Right renal cortex interstitium (tissue), 3 donors: ENCODE measurements around the gene KDM4B. TPM values are rescaled to one million over a fixed set of nuclear protein-coding genes. Genes with fewer than 3 reads are reported as not detected.
"Not testable (repeated sequence)": the region's sequence is repeated elsewhere in the genome, so short reads cannot be mapped to it uniquely, and the experiment has no call there.

Experiments
- DNase-seq, 3 donors: peaks; one replicate each; pipeline ENCODE4 v3.0.0-alpha.2; 2013; ENCODE audit warnings: low read depth in 3 of 3, low spot score in 2 of 3
- polyA plus RNA-seq, 3 donors: library from polyadenylated mRNA; unstranded; fragments of 120-200 nt; gene quantifications; one replicate each; pipeline ENCODE4 v1.2.1, GENCODE V29; 2013; ENCODE audit not compliant: insufficient read length in 3 of 3

KDM4B gene
- polyA plus RNA-seq, result 10 to 100 TPM; 17.9 to 18.3 (median 18.2) TPM

DNA sequence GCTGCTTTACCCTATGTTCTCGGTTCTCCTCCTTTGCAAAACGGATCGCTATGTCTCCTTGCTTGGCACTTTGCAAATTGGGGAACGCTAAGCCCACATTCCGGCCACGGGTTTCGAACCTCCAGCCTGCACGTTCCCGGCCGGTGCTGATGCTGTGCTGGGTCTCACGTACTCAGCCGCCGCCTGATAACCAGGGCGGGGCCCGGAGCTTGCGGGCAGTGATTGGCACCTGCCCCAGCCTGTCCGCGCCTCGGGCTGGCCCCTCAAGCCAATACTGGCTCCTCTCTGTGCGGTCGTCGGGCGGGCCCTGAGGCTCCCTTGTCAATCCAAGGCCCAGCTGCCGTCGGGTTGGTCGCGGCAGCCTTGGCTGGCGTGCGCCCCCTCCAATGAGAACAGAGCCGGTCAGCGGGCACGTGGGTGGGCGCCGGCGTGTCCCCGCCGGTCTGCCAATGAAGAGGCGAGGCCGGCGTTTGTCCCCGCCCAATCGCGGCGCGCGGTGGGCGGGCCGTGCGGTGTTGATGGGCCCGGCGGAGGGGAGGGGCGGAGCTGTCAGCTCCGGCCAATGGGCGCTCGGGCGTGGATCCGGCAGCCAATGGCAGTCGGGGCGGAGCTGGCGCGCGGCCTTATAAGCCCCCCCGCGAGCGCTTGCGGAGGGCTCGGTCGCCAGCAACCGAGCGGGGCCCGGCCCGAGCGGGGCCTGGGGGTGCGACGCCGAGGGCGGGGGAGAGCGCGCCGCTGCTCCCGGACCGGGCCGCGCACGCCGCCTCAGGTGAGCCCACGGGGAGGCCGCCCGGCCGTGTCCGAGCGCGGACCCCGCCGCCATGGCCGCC is at the start of gene KDM4B:
TSS of gene KDM4B (plus strand) at position 652 of the 830 bp plus-strand sequence. CDS start 63,778 bp downstream, outside the sequence.
- DNase-seq, result peak; percentile 90 to 97 (median 96)

DNA sequence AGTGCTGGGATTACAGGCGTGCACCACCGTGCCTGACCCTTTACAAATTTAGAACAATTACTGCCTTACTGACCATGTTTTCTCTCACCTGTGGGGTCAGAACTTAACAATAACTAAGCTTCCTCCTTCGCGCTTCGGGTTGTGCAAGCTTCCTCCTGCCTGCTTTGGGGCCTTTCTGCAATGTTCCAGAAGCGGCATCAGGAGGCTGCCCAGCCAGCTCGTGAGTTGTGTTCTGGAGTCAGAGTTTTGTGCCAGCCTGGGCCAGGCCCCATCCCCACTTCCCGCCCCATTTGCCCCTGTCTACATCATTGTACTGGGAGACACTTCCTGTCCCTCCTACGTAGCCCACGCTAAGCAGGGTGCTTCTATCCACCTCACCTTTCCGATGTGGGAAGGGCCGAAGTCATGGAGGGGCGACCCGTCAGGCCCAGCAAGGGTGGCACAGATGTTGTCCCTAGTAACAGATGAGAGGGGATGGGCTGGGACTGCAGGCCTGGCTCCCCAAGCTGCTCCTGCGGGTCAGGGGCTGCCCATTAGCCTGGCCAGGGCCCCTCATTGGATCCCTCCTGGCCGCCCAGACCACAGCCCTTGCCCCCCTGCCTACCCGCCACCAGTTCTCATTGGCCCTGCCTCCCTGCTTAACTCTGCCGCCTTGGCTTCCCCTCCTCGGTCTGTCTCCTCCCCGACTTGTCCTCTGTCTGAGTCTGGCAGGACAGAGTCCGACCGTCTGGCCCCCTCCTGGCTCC is 46.2 kb upstream of the KDM4B start:
- DNase-seq, result no peak

DNA sequence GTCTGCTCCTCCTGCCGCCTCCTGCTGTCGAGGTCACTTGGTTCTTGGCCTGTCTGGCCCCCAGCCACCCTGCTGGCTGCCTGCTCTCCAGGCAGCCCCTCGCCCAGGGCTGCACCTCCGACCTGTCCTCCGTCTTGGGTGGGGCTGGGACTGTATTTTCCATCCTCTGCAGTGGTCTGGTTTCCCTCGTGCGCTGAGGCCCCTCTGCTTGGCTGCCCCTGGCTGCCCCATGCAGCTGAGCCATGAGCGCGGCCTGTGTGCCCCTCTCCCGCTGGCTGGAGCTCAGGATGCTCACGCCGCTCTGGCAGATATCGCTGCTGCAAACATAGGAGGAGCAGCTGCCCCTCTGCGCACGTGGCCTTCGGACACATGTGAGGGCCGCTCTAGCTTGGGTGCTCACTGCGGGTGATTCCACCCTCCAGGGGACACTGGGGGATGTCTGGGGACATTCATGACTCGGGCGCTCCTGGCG is 45.6 kb upstream of the KDM4B start:
- DNase-seq, result no peak

DNA sequence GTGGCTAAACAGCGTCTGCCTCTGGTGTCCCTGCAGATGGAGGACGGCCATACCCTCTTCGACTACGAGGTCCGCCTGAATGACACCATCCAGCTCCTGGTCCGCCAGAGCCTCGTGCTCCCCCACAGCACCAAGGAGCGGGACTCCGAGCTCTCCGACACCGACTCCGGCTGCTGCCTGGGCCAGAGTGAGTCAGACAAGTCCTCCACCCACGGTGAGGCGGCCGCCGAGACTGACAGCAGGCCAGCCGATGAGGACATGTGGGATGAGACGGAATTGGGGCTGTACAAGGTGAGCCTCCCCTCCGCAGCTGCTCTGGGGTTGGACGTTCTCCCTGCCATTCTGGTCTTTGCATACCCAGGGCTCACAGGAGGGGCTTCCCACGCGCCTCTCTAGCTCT is 39.7 kb upstream of the KDM4B start:
- DNase-seq, result no peak

DNA sequence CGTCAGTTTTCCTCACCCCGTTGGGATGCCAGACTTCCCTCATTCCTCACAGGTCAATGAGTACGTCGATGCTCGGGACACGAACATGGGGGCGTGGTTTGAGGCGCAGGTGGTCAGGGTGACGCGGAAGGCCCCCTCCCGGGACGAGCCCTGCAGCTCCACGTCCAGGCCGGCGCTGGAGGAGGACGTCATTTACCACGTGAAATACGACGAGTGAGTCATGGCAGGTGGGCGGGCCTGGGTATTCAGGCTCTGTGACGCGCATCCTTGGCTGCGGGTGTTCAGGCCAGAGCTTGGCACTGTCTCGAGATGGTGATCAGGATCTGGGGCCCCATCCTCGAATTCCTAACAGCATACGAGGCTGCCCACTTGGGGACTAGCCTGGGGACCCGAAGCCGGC is 38.2 kb upstream of the KDM4B start:
- DNase-seq, result no peak

DNA sequence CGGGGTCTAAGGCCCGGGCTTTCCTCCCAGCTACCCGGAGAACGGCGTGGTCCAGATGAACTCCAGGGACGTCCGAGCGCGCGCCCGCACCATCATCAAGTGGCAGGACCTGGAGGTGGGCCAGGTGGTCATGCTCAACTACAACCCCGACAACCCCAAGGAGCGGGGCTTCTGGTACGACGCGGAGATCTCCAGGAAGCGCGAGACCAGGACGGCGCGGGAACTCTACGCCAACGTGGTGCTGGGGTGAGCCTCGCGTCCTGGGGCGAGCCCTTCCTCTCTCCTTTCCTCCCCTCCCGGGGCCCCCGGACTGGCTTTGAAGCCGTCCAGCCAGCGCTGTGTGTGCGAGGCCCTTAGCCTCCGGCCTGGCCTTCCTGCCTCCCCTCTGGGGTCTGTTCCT is 36.2 kb upstream of the KDM4B start:
- DNase-seq, result no peak

DNA sequence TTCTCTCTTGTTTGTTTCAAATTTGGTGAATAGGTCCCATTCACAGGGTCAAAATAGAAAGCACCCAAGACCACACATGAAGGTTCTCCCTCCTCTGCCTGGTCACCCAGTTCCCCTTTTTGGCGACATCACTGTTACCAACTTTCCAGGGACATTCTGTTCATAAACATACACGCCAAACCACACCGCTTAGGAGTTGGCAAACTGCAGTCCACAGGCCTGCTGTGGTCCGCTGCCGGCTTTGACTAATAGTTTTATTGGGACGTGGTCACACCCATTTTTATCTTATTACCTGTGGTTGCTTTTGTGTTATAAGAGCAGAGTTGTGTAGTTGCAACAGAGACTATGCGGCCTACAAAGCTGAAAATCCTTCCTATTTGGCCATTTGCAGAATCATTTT is 35.4 kb upstream of the KDM4B start:
- no peak for DNase-seq

DNA sequence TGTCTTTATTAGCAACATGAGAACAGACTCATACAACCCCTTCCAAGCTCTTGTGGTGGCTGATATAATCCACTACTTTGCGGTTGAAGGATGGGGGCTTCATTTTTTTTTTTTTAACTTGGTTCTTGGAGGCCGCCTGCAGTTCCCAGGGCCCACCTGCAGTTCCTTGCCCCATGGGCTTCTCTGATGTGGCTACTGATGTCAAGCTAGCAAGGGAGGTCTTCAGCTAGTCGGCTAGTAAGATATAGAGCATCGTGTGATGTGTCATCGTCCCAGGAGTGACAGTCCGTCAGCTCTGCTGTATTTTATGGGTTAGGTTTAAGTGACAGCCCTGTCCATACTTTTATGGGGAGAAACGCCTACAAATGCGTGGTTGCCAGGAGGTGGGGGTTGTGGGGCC is 33.5 kb upstream of the KDM4B start:
- DNase-seq, result no peak

DNA sequence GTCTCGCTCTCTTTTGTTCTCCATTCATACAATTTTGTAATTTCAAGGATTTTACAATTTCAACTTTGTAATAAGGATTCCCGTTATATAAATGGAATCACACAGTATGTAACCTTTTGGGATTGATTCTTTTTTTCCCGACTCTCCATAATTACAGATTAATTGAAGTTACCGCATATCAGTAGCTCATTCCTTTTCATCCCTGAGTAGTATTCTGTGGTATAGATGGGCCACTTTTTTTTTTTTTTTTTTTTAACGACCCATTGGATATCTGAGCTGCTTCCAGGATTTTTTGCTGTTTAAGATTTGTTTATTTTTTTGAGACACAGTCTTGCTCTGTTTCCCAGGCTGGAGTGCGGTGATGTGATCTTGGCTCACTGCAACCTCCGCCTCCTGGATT is 31.9 kb upstream of the KDM4B start:
- no peak for DNase-seq

DNA sequence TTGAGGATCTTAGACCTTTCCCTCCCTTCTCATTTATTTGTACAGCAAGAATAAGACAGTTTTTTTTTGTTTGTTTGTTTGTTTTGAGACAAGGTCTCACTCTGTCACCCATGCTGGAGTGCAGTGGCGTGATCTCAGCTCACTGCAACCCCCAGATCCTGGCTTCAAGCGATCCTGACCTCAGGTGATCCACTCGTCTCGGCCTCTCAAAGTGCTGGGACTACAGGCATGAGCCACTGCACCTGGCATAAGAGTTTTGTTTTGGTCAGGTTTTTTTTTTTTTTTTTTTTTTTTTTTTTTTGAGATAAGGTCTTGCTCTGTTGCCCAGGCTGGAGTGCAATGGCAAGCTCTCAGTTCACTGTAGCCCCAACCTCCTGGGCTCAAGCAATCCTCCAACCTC is 30.5 kb upstream of the KDM4B start:
- DNase-seq, result not testable (repeated sequence)

DNA sequence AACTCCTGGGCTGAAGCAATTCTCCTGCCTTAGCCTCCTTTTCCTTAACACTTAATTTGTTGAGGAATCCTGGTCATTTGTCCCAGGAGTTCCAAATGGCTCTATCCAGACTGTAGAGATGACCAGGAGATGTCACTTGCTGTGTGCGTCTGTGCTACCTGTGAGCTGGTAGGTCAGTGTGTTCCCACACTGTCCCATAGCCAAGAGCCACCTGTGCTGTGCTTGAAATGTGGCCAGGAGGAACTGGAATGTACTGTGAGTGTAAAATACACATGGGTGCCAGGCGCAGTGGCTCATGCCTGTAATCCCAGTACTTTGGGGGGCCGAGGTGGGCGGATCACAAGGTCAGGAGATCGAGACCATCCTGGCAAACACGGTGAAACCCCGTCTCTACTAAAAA is 29.4 kb upstream of the KDM4B start:
- no peak for DNase-seq

DNA sequence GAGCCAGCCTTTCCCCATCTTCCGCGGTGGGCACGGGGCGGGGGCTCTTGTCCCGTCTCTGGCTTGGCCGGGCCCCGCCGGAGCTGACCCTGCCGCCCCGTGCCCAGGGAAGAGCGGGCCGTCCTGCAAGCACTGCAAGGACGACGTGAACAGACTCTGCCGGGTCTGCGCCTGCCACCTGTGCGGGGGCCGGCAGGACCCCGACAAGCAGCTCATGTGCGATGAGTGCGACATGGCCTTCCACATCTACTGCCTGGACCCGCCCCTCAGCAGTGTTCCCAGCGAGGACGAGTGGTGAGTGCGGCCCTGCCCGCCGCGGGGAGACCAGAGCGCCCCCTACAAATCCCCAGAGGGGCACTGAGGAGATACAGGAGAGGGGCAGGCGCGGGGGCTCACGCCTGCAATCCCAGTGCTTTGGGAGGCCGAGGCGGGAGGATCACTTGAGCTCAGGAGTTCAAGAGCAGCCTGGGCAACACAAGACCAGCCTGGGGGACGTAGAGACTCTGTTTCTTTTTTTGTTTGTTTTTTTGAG is 27.2 kb upstream of the KDM4B start:
- DNase-seq, result not testable (repeated sequence)

DNA sequence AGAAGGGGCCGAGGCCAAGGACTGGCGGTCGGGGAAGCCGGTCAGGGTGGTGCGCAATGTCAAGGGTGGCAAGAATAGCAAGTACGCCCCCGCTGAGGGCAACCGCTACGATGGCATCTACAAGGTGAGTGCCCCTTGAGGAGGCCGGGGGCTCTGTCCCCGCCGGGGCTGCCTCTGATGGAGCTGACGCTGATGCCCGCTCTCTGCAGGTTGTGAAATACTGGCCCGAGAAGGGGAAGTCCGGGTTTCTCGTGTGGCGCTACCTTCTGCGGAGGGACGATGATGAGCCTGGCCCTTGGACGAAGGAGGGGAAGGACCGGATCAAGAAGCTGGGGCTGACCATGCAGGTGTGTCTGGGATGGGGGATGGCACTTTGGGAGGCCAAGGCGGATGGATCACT is 18.3 kb upstream of the KDM4B start:
- not testable (repeated sequence) for DNase-seq

DNA sequence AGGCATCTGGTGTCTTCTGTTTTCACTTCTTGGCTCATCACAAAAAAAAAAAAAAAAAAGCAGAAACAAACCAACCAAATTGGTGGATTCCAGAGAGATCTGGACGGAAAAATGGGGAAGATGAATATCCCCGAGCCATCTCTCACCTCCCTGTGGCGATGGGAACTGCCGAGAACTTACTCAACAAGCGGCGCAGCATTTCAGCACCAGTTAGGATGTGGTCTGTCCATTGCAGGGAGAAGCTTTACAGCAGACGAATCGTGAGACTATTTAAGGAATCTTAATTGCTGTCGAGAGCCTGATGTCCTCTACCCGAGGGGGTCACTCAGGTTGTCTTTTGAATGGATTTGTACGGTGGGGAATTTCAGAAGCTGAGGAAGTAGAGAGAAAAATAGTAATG is 17.3 kb upstream of the KDM4B start:
- DNase-seq, result no peak

DNA sequence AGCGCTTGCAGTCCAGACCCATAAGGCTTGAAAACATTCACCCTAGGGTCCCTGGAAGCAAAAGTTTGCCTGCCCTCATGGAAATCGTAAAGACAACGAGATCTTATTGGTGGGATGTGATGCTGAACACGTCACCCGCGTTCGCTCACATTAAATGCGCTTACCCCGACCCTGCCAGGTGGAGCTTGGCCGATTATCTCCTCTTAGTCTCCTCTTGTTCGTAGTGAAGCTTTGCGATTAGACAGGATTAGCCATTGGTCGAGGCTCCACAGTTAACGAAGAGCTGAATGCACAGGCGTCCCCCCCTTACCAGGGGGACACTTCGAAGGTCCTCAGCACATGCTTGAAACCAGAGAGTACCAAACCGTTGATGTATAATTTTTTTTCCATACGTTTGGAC is 16.0 kb upstream of the KDM4B start:
- no peak for DNase-seq

DNA sequence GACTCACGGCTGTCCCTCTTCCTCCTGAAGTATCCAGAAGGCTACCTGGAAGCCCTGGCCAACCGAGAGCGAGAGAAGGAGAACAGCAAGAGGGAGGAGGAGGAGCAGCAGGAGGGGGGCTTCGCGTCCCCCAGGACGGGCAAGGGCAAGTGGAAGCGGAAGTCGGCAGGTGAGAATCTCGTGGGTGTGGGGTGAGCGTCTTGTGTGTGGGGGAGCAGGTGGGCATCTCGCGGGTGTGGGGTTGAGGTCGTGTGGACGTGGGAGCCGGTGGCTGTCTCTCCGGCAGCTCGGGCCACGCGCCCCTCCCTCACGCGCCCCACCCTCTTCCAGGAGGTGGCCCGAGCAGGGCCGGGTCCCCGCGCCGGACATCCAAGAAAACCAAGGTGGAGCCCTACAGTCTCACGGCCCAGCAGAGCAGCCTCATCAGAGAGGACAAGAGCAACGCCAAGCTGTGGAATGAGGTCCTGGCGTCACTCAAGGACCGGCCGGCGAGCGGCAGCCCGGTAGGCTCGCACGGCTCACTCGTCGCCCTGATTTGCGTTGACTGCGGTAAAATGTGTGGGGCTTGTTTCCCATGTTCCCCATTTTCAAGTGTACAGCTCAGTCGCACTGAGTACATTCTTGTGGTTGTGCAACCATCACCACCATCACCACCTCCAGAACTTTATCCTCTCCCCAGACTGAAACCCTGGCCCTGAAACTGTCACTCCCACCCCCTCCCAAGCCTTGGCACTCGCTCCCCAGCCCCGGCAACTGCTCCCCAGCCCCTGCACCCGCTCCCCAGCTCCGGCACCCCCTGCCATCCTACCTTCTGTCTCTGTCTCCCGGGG is 14.4 kb upstream of the KDM4B start:
- DNase-seq, result not testable (repeated sequence)

DNA sequence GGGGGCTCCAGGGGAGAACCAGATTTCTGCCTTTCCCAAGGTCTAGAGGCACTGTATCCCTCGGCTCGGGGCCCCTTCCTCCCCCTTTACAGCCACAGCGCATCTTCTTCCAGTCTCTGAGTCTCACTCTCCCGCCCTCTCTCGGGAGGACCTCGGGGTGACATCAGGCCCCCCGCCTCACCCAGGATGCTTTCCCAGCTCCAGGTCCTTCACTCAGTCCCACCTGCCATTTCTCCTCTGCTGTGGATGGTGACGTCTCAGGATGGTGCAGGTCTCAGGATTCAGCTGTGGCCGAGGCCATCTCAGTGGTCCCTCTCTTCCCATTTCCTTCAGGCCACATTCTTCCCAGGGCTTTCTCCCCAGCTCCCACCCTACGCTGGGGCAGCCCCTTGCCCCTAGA is 13.6 kb upstream of the KDM4B start:
- no peak for DNase-seq

DNA sequence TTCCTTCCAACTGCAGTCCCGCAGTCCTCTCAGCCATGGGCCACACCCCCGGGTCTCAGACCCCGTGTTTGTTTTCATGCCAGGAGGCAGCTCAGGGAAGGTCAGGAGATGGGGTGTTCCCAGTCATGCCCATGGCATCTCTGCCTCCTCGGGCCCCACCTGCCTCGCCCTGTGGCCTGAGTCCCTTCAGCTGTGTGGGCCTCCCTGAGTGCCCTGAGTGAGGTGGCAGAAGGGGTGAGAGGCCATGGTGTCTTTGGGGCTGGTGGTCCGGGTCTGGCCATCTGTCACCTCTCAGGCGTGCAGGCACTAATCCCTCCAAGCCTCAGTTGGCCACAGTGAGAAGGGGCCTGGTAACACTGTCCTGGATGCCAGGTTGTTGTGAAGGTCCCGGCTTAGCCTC is 10.9 kb upstream of the KDM4B start:
- DNase-seq, result no peak

DNA sequence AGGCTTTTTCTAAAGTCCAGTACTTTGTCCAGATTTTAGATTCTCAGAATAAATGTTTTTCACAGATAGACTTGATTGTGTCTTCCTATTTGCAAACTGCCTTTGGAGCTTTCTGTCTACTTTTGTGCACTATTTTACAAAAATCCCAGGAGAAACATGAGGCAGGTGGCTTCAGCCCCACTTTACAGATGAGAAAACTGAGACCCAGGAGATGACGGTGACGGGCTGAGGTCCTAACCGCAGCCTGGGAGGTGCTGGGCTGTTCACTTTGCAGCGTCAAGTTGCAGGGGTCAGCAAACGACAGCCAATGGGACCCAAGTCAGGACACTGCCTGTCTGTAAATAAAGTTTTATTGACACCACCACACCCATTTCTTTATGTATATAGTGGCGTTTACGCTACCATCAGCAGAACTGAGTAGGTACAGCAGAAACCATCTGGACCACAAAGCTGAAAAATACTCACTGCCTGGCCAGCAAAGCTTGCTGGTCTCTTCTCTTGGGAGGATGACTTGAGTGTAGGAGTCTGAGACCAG is 6.8 kb upstream of the KDM4B start:
- DNase-seq, result no peak

DNA sequence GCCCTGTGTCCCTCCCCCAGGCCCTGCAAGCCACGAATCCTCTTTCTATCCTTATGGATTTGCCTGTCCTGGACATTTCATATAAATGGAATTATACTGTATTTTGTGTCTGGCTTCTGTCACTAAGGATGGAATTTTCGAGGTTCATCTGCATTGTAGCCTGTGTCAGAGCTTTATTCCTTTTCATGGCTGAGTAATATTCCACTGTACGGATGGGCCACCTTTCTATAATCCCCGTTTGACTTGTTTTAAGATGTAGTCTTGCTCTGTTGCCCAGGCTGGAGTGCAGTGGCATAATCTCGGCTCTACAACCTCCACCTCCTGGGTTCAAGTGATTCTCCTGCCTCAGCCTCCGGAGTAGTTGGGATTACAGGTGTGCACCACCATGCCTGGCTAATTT is 3.9 kb upstream of the KDM4B start:
- DNase-seq, result no peak

DNA sequence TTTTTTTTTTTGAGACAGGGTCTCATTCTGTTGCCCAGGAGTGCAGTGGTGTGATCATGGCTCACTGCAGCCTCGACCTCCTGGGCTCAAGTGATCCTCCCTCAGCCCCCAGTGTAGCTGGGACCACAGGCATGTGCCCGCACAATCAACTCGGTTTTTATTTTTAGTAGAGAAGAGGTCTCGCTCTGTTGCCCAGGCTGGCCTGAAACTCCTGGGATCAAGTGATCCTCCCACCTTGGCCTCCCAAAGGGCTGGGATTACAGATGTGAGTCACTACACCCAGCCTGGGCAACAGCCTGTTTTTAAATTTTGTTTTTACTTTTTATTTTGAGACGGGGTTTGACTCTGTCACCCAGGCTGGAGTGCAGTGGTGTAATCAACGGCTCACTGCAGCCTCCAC is 2.3 kb upstream of the KDM4B start:
- DNase-seq, result no peak
